HL-60/S4 (cell line): ENCODE data around the gene DDX10.

Experiments used
- in situ Hi-C: fragments of 300-500 bp; cut with MboI; formaldehyde crosslinking; loops from 2 replicates; pipeline ENCODE4 v1.14.3; 2022; ENCODE audit warnings: low sequenced_read_pairs

DDX10 gene

DNA sequence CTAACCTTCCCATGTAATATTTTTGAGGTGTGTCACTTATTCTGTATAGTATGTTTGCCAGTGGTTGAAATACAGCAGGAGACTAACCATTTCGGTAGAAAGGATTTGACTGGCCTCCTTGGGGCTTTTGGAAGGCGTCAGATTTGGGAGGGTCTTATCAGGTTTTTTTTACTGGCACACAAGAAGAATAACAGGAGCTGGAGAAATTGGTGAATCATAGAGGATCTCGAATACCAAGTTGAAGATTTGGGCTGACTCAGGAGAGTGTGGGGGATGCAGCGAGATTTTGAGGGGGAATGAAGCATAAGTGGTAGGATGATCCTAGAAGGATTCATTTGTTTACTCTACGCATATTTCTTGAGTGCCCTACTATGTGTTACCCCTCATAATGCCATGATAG is 200.5 kb downstream of the DDX10 start:
- in situ Hi-C loops, result no loop called here

DNA sequence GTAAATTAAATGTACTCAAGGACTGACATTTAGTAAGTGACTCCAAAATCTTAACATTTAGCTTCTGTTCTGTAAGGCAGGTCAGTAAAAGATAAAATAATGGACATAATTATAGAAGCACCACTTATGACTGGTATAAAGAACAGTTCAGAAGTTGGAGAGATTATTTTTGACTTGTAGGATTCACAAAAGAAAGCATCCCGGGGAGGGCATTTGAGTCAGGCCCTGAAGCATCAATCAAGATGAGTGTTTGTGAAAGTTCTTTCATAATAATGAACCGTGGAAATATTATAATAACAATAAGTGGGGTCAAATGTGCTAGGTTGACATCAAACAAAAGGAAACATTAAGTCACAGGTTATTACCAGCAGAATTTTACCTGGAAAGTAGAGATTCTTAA is 201.9 kb downstream of the DDX10 start:
- in situ Hi-C loops, result no loop called here

- in situ Hi-C loops, result no loop called here
These were observed 205.6 kb downstream of the DDX10 start for GRCh38 chr11:108870373-108871020.

GRCh38 chr11:108871152-108871551 is 206.3 kb downstream of the DDX10 start:
- in situ Hi-C loops, result no loop called here

DNA sequence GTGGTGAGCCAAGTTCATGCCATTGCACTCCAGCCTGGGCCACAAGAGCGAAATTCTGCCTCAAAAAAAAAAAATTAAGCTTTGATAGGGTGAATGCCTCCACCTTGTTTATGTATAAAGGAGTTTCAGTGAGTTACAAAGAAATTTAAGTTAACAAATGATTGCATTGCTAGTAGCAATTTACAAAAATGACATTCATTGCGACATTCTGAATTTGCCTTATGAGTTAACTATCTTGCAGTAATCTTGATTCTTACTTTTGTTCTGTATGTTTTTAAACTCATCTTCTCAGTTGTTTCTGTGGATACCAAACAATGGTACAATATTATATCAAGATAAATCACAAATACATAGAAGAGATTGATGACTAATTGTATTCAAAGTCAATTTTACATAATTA is 207.0 kb downstream of the DDX10 start:
- in situ Hi-C loops, result no loop called here

DNA sequence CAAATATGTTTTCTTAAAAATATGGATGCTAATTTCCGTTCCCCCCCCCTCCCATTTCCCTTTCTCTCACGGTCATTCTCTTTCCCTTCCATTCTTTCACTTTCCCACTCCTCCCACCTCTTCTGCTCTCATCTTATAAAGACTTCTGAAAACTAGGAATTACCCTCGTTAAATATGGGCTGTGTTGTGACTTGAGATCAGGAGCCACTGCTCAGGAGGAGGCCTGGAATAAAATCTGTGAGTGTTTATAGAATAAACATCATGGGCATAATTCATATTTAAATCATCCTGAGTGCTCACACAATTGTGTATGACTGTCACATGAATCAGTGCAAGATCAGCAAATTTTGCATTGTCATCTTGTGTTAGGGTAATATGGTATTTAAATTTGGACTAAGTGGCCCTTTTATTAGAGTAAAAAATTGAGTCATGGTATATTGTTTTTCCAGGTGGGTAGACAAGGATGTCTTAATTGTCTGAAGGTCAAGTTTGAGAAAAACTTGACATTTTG is 208.0 kb downstream of the DDX10 start:
- in situ Hi-C loops, result no loop called here

- in situ Hi-C loops, result no loop called here
These were observed 208.4 kb downstream of the DDX10 start for GRCh38 chr11:108873310-108873709.

- in situ Hi-C loops, result no loop called here
These were observed 209.1 kb downstream of the DDX10 start for GRCh38 chr11:108873941-108874340.

GRCh38 chr11:108875134-108875533 is 210.3 kb downstream of the DDX10 start:
- in situ Hi-C loops, result no loop called here

DNA sequence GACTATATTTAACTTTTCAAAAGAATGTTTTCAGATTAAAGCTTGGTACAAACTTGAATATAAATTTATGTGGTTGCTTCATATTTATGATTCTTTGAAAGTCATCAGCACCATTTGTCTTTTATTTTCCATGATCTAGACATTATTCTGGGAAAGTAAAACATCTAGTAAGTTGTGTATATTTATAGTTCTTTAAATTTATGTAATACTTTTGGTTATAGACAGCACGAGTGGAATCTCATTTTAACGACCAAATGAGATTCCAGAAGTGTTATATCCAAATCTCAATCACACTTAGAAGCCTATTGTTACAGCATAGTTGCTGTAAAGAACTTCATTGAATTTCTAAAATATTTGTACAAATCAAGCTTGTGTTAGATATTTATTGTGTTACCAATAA is 212.3 kb downstream of the DDX10 start:
- in situ Hi-C loops, result no loop called here

DNA sequence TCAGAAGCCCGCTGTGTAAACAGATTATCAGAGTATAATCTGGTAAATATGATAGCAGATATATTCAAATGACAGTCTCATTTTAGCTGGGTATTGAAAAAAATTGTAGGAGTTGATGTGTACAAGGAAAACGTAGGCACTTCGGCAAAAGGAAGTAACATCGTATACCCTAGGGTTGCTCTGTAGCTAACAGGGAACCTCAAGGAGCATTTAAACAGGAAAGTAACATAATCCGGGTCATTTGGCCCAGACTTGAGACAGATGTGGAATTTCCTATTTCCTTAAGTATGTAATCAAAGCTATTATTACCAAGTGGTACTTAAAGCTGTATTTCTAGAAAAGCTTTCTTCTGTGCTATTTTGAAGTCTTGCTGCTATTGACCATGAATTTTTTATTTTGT is 215.6 kb downstream of the DDX10 start:
- in situ Hi-C loops, result no loop called here

GRCh38 chr11:108881131-108881530 is 216.3 kb downstream of the DDX10 start:
- in situ Hi-C loops, result no loop called here

- in situ Hi-C loops, result no loop called here
These were observed 217.5 kb downstream of the DDX10 start for GRCh38 chr11:108882211-108882831.

DNA sequence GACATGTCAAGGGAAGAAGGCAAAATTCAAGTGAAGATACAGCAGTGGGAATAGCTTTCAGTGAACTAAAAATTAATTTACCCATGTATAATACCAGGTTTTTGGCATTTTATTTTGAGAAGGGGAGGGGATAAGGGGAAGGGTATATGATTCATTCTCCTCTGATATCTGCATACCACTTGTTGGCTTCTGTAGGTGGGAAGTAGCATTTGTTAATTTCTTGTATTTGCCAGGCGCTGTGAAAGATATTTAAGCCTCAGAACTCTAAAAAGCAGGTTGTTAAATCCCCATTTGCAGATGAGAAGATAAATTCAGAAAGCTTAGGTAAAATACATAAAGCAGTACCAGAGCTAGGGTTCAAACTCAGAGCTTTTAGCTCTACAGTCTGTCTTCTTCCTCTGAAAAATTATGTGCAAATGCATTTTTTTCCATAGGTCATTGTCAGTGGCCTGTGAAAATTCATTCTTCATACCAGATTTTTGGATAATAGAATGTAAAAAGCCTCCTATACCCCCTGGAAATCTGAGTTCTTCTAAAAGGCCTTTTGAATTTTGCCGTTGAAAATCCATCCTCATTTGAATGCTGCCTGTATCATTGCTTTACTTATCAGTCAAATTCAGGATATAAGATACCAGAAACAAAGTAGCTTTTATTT is 221.3 kb downstream of the DDX10 start:
- in situ Hi-C loops, result no loop called here

GRCh38 chr11:108886660-108887009 is 221.8 kb downstream of the DDX10 start:
- in situ Hi-C loops, result no loop called here

- in situ Hi-C loops, result no loop called here
These were observed 222.8 kb downstream of the DDX10 start for GRCh38 chr11:108887436-108888238.

DNA sequence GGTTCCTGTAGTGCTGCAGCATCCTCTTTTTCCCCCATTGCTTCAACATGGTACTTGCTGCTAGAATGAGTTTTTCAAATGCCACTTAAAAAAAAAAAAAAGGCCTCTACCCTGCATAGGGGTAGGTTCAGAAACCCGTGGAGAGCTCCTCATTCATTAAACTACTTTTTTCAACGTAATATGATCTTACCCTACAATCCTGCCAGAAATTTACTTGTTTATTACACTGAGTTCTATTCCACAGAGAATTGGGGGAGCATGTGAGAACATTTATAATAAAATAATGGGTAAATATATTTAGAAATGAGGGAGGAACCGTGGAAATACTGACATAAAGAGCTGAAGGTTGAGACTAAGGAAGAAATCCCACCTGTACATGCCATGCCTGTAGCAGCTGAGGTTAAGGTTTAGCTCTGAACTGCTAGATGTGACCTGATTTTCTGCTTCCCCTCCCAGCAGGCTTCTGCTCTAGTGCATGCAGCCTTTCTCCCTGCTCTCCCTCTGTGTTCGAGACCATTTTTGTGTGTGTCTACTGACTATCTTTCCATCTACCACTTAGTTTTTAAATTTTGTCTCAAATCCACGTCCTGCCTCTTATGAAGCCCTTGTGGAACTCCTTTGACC is 225.7 kb downstream of the DDX10 start:
- in situ Hi-C loops, result no loop called here

DNA sequence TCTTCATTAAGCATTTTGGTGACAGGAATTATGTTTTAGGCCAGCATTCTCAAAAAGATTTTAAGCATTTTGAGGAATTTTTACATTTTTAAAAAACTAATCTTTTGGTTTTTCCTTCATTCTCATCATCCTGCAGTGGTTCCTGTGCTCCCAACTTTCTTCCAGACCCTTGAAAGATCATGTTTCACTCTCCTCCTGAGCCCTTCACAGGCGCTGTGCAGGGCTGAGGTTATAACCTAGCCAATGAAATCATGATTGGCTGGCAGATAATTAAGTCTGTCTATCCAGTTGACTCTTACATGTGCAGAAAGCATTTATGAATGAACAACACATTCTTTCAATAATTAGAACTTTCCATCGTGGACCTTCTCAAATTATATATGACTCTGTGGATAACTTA is 226.3 kb downstream of the DDX10 start:
- in situ Hi-C loops, result no loop called here

DNA sequence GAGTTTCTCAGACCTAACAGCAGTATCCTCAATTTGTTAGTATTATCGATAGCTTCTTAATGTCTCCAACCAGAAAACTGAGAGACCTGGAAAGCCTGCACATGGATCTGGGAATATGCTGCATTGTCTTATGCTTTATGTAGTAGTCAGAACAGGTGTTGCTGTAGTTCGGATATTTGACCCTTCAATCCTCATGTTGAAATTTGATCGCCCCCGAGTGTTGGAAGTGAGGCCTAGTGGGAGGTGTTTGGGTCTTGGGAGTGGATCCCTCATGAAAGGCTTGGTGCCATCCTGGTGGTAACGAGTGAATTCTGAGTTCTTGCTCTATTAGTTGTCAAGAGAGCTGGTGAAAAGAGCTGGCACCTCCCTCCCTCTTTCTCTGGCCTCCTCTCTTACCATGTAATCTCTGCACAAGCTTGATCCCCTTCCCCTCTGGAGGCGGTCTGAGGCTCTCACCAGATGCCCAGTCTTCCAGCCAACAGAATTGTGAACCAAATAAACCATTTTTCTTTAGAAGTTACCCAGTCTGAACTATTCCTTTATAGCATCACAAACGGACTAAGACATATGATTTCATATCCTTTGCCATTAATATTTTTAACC is 227.1 kb downstream of the DDX10 start:
- in situ Hi-C loops, result no loop called here

GRCh38 chr11:108895579-108896480 is 231.0 kb downstream of the DDX10 start:
- in situ Hi-C loops, result no loop called here
